Large intestine (tissue), 3 donors: ENCODE results near the gene TMCC2. TPM values are rescaled to one million over a fixed set of nuclear protein-coding genes. Genes with fewer than 3 reads are reported as not detected.

ENCODE experiments used
- DNase-seq, 2 donors: peaks; one replicate each; pipeline versions ENCODE4 v3.0.0 to v3.0.0-alpha.2; 2013
- H3K27ac ChIP-seq: one replicate; pipeline ENCODE4 v1.5.1; 2013; ENCODE audit warnings: low read length
- H3K27me3 ChIP-seq: 2 replicates; pipeline ENCODE4 v1.6.1; 2013; ENCODE audit warnings: low read length; ENCODE audit not compliant: control insufficient read depth, insufficient read depth
- H3K36me3 ChIP-seq: 2 replicates; pipeline ENCODE4 v1.6.1; 2013; ENCODE audit warnings: low read length; ENCODE audit not compliant: control insufficient read depth, insufficient read depth
- H3K4me1 ChIP-seq: one replicate; pipeline ENCODE4 v1.6.1; 2013; ENCODE audit warnings: low read length; ENCODE audit not compliant: control insufficient read depth, insufficient read depth
- H3K4me3 ChIP-seq: one replicate; pipeline ENCODE4 v1.5.1; 2013; ENCODE audit warnings: low read length
- H3K9me3 ChIP-seq: one replicate; pipeline ENCODE4 v1.6.1; 2013; ENCODE audit warnings: mild to moderate bottlenecking, low read depth, low read length, moderate library complexity; ENCODE audit not compliant: control insufficient read depth
- WGBS: methylation state at CpG from one replicate; pipeline ENCODE4 v1.1.5; 2013; ENCODE audit warnings: low lambda C conversion rate; ENCODE audit not compliant: insufficient coverage; 5-methylcytosine and 5-hydroxymethylcytosine counted together
- polyA plus RNA-seq: library from polyadenylated mRNA; unstranded; fragments of 120-200 nt; gene quantifications from one replicate; pipeline ENCODE4 v1.2.1, GENCODE V29; 2013

The TMCC2 gene
- polyA plus RNA-seq, 1 donor = 6.2 TPM

DNA sequence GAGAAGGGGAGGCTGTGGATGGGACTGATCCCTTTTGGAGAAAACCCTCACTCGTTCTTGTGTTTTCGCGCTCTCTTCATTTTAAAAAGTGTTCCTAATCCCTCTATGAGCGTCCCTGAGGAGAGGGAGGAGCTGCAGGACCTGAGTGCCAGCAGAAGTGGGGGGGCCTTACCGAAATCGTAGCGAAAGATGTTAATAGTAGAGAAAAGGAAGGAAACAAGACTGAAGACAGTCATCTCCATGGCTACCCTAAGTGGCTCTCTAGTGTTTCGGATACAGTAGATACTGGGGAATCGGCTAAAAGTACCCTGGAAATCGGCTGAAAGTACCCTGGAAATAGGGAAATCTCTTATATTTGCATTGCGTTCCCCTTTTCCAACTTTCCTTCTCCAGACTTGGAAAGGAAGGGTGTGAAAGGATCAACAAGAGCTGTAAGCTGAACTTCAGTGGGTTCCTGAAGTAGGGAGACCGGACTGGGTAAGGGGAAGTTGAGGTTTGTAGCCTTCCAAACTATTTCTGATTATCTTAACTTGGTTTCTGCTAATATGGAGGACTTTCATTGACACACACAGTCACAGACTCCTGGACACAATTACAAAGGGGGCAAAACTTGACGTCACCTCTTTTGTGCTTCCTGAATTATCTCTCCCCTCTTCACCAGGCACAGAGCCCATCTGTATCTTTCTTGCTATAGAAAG is 15.8 kb upstream of the TMCC2 start:
- no peak for DNase-seq
- Histone ChIP-seq H3K36me3 (no peaks in the 10 kb centered on the region), H3K4me3 (peak overlapping the region; percentile 98), H3K27me3 (no peaks in the 10 kb centered on the region), H3K27ac (peak overlapping the region; percentile 80), H3K9me3 (no peaks in the 10 kb centered on the region), H3K4me1 (peaks cover 5% of the 10 kb centered on the region)
- 43% methylated on average over 5 of the region's 13 CpGs for WGBS

DNA sequence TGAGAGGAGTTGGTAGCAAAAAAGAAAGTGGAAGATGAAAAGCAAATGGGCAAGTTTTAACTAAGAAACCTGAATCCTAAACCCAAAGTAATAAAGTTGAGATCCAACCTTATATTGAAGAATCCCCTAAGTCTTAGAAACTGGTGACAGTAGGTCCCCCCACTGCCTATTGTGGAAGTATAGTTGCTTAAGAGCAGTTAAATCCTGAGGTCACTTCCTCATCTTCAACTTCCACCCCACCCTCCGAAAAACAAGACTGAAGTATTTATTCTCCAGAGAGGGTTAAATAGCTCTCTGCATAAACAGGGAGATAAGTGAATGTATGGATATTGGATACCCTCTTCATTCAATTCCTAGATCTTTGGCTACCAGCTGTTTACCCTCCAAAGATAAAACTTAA is 13.0 kb upstream of the TMCC2 start:
- no peaks in the 10 kb centered on the region for H3K9me3 ChIP-seq
- no peak overlapping the region for H3K4me3 ChIP-seq
- H3K27me3 ChIP-seq = no peaks in the 10 kb centered on the region
- DNase-seq = no peak
- H3K4me1 ChIP-seq = peaks cover 4% of the 10 kb centered on the region
- H3K36me3 ChIP-seq = no peaks in the 10 kb centered on the region
- WGBS = no CpG with 5 or more reads among the region's 1 CpG
- no peak overlapping the region for H3K27ac ChIP-seq

- DNase-seq = no peak
- whole genome bisulfite sequencing = no CpG with 5 or more reads among the region's 4 CpGs
- Histone ChIP-seq H3K27ac (no peak overlapping the region), H3K36me3 (no peaks in the 10 kb centered on the region), H3K9me3 (no peaks in the 10 kb centered on the region), H3K4me3 (no peak overlapping the region), H3K4me1 (no peaks in the 10 kb centered on the region), H3K27me3 (no peaks in the 10 kb centered on the region)
These were observed 11.2 kb upstream of the TMCC2 start for GRCh38 chr1:205216588-205216987.

DNA sequence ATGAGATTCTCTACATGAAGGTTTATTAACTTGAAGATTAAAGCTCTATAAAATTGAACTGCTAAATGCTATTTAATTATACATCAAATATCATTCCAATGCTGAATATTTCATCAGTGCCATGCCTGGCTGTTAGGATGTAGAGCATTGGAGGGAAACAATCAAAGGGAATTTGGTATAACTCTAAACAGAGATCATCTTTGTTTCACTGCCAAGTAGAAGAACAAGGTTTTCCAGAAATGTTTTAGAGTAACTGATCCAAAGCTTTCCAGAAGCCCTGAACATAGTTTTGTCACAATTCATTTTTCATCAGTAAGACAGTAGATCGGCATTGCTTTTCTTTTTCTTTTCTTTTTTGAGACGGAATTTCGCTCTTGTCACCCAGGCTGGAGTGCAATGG is 10.3 kb upstream of the TMCC2 start:
- WGBS = no CpG with 5 or more reads among the region's 3 CpGs
- DNase-seq = no peak
- no peaks in the 10 kb centered on the region for H3K27me3 ChIP-seq

DNA sequence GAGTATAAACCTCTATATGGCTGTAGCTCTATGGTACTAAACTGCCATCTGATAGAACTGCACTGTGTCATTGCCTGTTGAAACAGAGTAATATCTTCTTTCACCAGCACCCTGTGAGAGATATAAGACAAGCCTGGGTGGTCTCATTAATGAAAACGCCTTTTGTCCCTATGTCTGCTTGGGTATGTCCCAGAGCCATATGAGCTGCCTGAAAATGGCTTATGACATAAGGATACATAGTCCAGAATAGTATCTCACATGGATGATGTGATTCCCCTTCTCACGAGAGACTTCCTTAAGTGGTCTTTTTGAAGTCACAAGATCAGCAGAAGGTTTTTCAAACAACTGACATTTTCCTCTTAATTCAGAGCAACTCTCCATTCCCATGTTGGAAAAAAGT is 7.3 kb upstream of the TMCC2 start:
- no peak for DNase-seq
- WGBS = no CpG with 5 or more reads among the region's 2 CpGs
- H3K4me3 ChIP-seq = no peak overlapping the region
- H3K27ac ChIP-seq = no peak overlapping the region
- no peaks in the 10 kb centered on the region for H3K9me3 ChIP-seq
- no peaks in the 10 kb centered on the region for H3K4me1 ChIP-seq
- H3K27me3 ChIP-seq = no peaks in the 10 kb centered on the region
- H3K36me3 ChIP-seq = no peaks in the 10 kb centered on the region

More for the DNA sequence above, 10.3 kb upstream of the TMCC2 start:
- H3K36me3 ChIP-seq = no peaks in the 10 kb centered on the region
- no peak overlapping the region for H3K27ac ChIP-seq
- H3K4me3 ChIP-seq = no peak overlapping the region
- H3K4me1 ChIP-seq = no peaks in the 10 kb centered on the region
- no peaks in the 10 kb centered on the region for H3K9me3 ChIP-seq

GRCh38 chr1:205224736-205225135 is 3.0 kb upstream of the TMCC2 start:
- H3K4me3 ChIP-seq = no peak overlapping the region
- no peaks in the 10 kb centered on the region for H3K9me3 ChIP-seq
- H3K27ac ChIP-seq = no peak overlapping the region
- H3K4me1 ChIP-seq = peaks cover 13% of the 10 kb centered on the region
- DNase-seq = no peak
- no peaks in the 10 kb centered on the region for H3K36me3 ChIP-seq
- H3K27me3 ChIP-seq = peaks cover 34% of the 10 kb centered on the region

DNA sequence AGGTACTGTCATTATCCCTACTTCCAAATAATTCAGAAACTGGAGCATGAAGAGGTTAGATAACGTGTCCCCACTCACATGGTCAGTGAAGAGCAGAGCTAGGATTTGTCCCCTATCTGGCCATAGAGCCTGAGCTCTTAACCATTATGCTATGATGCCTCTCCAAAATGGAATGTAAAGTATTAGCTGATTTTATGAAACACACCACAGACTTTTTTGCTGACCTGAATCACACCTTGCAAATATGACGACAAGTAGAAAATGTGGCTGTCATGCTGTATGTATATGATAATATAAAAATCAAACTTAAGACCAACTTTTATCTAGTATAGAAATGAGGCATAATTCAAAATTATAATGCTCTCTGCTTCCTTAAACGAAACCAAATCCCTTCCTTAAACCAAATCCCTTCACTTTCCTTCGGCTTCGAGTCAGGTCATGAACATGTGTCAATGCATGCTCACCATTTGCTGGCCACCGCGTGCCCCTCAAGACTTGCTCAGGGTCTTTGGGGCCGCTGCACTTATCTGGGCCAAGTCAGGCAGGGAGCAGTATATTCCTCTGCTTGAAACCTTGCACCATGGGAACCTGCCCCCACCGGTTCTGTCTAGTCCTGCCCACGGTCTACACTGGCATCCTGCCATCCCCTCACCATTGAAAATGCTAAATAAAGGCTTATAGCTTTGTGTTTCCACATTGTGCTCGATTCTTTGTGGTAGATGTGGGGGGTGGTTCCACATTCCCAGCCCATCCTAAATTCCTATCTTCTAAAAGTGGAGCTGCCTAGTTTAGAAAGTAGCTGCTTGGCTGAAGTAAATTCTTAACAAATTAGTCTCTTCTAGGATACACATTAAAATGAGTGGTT is 1.6 kb upstream of the TMCC2 start:
- WGBS = 100% methylated on average over 1 of the region's 11 CpGs
- peaks cover 43% of the 10 kb centered on the region for H3K27me3 ChIP-seq
- no peak for DNase-seq
- H3K9me3 ChIP-seq = no peaks in the 10 kb centered on the region
- no peak overlapping the region for H3K4me3 ChIP-seq
- peaks cover 17% of the 10 kb centered on the region for H3K4me1 ChIP-seq
- H3K27ac ChIP-seq = no peak overlapping the region
- H3K36me3 ChIP-seq = no peaks in the 10 kb centered on the region

DNA sequence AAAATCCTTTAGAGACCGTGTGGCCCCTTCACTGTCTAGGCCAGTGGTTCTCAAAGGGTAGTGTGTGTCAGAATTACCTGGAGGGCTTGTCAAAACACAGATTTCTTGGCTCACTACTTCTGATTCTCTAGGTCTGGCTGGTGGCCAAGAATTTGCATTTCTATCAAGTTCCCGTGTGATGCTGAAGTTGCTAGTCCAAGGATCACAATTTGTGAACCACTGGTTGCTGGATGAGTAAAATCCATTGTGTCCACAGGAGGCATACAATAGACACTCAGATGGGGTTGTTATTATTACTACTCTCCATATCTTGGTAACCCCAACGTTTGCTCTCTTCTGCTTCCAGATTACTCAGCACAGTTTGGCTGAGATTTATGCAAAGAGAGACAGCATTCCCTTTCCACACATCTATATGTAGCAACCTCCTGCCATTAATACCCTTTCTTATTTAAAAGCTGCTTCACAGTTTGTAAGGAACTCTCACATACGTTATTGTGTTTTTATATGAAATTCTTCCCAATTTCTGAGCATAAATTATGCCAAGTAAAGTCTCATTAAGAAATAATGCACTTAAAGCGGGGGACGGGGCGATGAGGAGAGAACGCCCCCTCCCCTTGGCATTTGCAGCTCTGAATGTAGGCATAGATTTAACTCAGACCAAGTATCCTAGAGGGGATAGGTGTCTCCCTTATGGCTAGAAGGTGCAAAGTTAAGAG is 720 bp upstream of the TMCC2 start:
- Histone ChIP-seq H3K9me3 (no peaks in the 10 kb centered on the region), H3K36me3 (no peaks in the 10 kb centered on the region), H3K4me1 (peaks cover 17% of the 10 kb centered on the region), H3K4me3 (peak overlapping the region; percentile 56), H3K27me3 (peaks cover 43% of the 10 kb centered on the region), H3K27ac (no peak overlapping the region)
- 0% methylated on average over 1 of the region's 8 CpGs for WGBS
- DNase-seq = peak in 1 of 2 donors; percentile 26

GRCh38 chr1:205228093-205228521 is 361 bp downstream of the TMCC2 start:
- Histone ChIP-seq H3K4me3 (peak overlapping the region; percentile 44), H3K27ac (no peak overlapping the region), H3K9me3 (no peaks in the 10 kb centered on the region), H3K27me3 (peaks cover 43% of the 10 kb centered on the region), H3K4me1 (peaks cover 17% of the 10 kb centered on the region), H3K36me3 (no peaks in the 10 kb centered on the region)
- WGBS = no CpG with 5 or more reads among the region's 27 CpGs
- DNase-seq = no peak

DNA sequence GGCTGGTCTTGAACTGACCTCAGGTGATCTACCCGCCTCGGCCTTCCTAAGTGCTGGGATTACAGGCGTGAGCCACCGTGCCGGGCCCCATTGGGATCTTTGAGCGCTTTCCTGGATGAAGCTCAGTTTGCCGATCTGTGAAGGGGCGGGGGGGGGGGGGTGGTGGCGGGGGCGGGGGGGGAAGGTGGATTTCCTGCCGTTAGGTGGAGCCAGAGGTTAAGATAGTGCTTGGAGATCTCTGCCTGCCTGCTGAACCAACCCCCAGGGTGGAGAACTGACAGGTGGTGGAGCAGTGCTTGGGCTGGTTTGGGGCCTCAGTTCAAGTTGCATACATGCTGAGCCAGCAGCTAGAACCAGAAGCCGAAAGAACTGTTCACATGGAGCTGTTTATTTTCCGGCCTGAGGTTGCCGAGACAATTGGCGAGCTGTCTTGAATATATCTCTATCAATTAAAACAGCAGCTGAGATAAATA is 1.7 kb downstream of the TMCC2 start:
- no peaks in the 10 kb centered on the region for H3K36me3 ChIP-seq
- no peak overlapping the region for H3K27ac ChIP-seq
- WGBS = no CpG with 5 or more reads among the region's 15 CpGs
- H3K27me3 ChIP-seq = peaks cover 43% of the 10 kb centered on the region
- peaks cover 17% of the 10 kb centered on the region for H3K4me1 ChIP-seq
- DNase-seq = peak; percentile 48 to 59
- H3K4me3 ChIP-seq = no peak overlapping the region
- no peaks in the 10 kb centered on the region for H3K9me3 ChIP-seq
